Measurements from ENCODE around the gene DCP1B.

- TF ChIP-seq, protein P1, sequence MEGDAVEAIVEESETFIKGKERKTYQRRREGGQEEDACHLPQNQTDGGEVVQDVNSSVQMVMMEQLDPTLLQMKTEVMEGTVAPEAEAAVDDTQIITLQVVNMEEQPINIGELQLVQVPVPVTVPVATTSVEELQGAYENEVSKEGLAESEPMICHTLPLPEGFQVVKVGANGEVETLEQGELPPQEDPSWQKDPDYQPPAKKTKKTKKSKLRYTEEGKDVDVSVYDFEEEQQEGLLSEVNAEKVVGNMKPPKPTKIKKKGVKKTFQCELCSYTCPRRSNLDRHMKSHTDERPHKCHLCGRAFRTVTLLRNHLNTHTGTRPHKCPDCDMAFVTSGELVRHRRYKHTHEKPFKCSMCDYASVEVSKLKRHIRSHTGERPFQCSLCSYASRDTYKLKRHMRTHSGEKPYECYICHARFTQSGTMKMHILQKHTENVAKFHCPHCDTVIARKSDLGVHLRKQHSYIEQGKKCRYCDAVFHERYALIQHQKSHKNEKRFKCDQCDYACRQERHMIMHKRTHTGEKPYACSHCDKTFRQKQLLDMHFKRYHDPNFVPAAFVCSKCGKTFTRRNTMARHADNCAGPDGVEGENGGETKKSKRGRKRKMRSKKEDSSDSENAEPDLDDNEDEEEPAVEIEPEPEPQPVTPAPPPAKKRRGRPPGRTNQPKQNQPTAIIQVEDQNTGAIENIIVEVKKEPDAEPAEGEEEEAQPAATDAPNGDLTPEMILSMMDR (IDR thresholded peaks at IDR 0.05), result no peak
- no peak for TF ChIP-seq POLR2A (IDR thresholded peaks at IDR 0.05)
Observed at GRCh38 chr12:2019126-2019525, 14.9 kb upstream of the DCP1B start.
